Lower lobe of right lung (tissue), 2 donors: ENCODE data around the gene CPA1. TPM values are rescaled to one million over a fixed set of nuclear protein-coding genes. Genes with fewer than 3 reads are reported as not detected.

Experiments
- ATAC-seq, 2 donors: fragments of 200-7000 bp; cut with Tn5 transposase; one replicate each; pipeline ENCODE4 v1.9.1; 2020 to 2022; ENCODE audit warnings: mild to moderate bottlenecking in 2 of 2, moderate library complexity in 2 of 2
- DNase-seq: peaks from one replicate; pipeline ENCODE4 v3.0.0-alpha.2; 2020
- H3K27ac ChIP-seq: fragments of 200-600 bp; one replicate; pipeline ENCODE4 v1.8.0; 2022
- H3K27me3 ChIP-seq: fragments of 200-600 bp; one replicate; pipeline ENCODE4 v1.8.0; 2022; ENCODE audit warnings: low read depth
- H3K36me3 ChIP-seq: fragments of 200-600 bp; one replicate; pipeline ENCODE4 v1.8.0; 2022; ENCODE audit warnings: mild to moderate bottlenecking
- H3K4me1 ChIP-seq: fragments of 200-600 bp; one replicate; pipeline ENCODE4 v1.8.0; 2022
- H3K4me3 ChIP-seq: fragments of 200-600 bp; one replicate; pipeline ENCODE4 v1.8.0; 2022; ENCODE audit warnings: mild to moderate bottlenecking
- H3K9me3 ChIP-seq: fragments of 200-600 bp; one replicate; pipeline ENCODE4 v1.8.0; 2022
- intact Hi-C: fragments of 100-400 bp; cut with DNase I; formaldehyde crosslinking; loops from one replicate; pipeline ENCODE4 v1.11.0; 2022
- total RNA-seq: library from RNA; stranded (reverse); fragmentation: NEBNext Ultra II Directional; extraction: Animal tissue kit (Norgen Biotek cat#: 25700); gene quantifications from one replicate; pipeline ENCODE4 v1.2.1, GENCODE V29; 2021
- TF ChIP-seq, protein P1 (sequence below): fragments of 200-600 bp; IDR thresholded peaks from one replicate; pipeline ENCODE4 v1.8.0; 2022; ENCODE audit warnings: antibody characterized with exemption, mild to moderate bottlenecking
- donor health status: DM: no; HTN: yes; CAD: no; lungs with severe emphysema.

The CPA1 gene
- total RNA-seq, 1 donor from 2014 or later: 0.30 TPM

DNA sequence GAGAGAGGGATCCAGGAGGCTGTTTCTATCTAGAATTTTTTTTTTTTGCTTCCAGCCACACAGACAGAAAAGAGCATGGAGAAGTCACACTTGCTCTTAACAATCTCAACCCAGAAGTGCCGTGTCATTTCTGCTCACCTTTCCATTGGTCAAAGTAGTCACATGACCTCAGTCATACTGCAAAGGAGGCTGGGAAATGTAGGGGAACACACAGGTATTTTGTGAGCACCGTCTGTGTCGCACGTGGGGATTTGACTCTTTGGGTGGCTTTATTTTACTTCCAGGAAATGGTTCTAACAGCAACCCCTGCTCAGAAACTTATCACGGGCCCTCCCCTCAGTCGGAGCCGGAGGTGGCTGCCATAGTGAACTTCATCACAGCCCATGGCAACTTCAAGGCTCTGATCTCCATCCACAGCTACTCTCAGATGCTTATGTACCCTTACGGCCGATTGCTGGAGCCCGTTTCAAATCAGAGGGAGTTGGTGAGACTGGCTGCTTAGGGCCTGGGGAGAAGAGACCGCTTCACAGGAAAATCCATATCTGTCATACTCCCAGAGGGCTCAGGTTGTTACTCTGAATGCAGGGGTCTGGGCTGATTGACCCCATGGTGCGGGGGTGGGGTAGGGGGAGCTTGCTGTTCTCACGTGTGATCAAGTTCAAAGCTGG, 13.1 kb upstream of the CPA1 start:
- TF ChIP-seq, protein P1, sequence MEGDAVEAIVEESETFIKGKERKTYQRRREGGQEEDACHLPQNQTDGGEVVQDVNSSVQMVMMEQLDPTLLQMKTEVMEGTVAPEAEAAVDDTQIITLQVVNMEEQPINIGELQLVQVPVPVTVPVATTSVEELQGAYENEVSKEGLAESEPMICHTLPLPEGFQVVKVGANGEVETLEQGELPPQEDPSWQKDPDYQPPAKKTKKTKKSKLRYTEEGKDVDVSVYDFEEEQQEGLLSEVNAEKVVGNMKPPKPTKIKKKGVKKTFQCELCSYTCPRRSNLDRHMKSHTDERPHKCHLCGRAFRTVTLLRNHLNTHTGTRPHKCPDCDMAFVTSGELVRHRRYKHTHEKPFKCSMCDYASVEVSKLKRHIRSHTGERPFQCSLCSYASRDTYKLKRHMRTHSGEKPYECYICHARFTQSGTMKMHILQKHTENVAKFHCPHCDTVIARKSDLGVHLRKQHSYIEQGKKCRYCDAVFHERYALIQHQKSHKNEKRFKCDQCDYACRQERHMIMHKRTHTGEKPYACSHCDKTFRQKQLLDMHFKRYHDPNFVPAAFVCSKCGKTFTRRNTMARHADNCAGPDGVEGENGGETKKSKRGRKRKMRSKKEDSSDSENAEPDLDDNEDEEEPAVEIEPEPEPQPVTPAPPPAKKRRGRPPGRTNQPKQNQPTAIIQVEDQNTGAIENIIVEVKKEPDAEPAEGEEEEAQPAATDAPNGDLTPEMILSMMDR: no peak
- no peaks in the 10 kb centered on the region for H3K36me3 ChIP-seq
- intact Hi-C loops: no loop called here
- H3K9me3 ChIP-seq: no peaks in the 10 kb centered on the region
- DNase-seq (no peak), ATAC-seq (no peak)
- peaks cover 7% of the 10 kb centered on the region for H3K4me1 ChIP-seq
- H3K4me3 ChIP-seq: no peak overlapping the region
- H3K27me3 ChIP-seq: no peaks in the 10 kb centered on the region
- no peak overlapping the region for H3K27ac ChIP-seq

DNA sequence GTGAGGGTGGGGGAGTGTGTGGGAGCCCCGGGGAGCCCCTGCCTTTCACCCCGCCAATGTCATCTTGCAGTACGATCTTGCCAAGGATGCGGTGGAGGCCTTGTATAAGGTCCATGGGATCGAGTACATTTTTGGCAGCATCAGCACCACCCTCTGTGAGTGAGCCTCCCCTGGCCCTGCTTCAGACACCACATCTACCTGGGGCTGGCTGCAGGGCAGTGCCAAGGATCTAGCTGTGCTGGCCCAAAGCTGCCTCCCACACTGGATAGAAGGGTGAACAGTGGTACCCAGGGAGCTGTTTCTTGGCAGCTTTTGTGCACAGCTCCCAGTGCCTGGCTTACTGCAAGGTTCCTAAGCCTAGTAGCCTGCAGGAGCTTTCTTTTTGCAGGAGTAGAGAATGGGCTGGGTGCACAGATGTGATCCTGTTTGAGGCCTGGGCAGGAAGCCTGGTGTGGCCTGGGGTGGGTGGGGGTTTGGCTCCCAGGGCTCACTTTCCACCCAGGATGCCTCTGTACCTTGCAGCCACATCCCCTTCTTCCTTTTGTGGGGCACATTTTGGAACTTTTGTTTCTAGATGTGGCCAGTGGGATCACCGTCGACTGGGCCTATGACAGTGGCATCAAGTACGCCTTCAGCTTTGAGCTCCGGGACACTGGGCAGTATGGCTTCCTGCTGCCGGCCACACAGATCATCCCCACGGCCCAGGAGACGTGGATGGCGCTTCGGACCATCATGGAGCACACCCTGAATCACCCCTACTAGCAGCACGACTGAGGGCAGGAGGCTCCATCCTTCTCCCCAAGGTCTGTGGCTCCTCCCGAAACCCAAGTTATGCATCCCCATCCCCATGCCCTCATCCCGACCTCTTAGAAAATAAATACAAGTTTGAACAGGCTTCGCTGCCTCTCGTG, 12.2 kb upstream of the CPA1 start:
- Histone ChIP-seq H3K4me3 (no peak overlapping the region), H3K27me3 (no peaks in the 10 kb centered on the region), H3K36me3 (no peaks in the 10 kb centered on the region), H3K4me1 (peaks cover 16% of the 10 kb centered on the region), H3K27ac (peak overlapping the region; percentile 50), H3K9me3 (no peaks in the 10 kb centered on the region)
- TF ChIP-seq, protein P1: no peak
- intact Hi-C loops: no loop called here
- no peak for DNase-seq
- no peak for ATAC-seq

- TF ChIP-seq, protein P1: no peak
- intact Hi-C loops: no loop called here
- Histone ChIP-seq H3K4me3 (no peak overlapping the region), H3K27me3 (no peaks in the 10 kb centered on the region), H3K4me1 (peaks cover 24% of the 10 kb centered on the region), H3K9me3 (no peaks in the 10 kb centered on the region), H3K27ac (peak overlapping the region; percentile 50), H3K36me3 (no peaks in the 10 kb centered on the region)
- peak; percentile 38 to 55 for ATAC-seq
- no peak for DNase-seq
Observed at GRCh38 chr7:130369110-130369711, 11.1 kb upstream of the CPA1 start.

GRCh38 chr7:130369831-130370550, 10.3 kb upstream of the CPA1 start:
- Histone ChIP-seq H3K27ac (peak overlapping the region; percentile 50), H3K4me1 (peaks cover 29% of the 10 kb centered on the region)

More at GRCh38 chr7:130369831-130370550, 10.3 kb upstream of the CPA1 start:
- intact Hi-C loops: no loop called here
- TF ChIP-seq, protein P1: no peak
- no peak for ATAC-seq
- DNase-seq: no peak
- no peaks in the 10 kb centered on the region for H3K36me3 ChIP-seq
- no peaks in the 10 kb centered on the region for H3K9me3 ChIP-seq
- no peak overlapping the region for H3K4me3 ChIP-seq
- H3K27me3 ChIP-seq: no peaks in the 10 kb centered on the region
